Measurements from ENCODE around the gene AK5.

DNA sequence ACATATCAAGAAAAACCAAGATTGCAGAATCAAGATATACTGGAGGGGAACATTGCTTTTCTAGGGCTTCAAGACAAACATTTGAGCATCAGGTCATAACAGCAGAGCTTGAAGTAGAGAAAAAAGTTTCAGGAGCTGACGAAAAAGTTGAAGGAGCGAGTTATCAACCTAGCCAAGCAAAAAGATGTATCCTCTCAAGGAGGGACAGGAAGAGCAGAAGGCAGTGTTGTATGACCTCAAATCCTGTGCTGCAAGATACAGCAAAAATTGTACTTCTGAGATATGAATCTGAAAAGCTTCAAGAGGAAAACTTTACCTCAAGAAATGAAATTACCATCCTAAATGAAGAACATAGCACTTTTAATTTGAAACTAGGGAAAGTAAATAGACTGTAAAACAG lies 153.1 kb downstream of the AK5 start:
- TF ChIP-seq, protein P1, sequence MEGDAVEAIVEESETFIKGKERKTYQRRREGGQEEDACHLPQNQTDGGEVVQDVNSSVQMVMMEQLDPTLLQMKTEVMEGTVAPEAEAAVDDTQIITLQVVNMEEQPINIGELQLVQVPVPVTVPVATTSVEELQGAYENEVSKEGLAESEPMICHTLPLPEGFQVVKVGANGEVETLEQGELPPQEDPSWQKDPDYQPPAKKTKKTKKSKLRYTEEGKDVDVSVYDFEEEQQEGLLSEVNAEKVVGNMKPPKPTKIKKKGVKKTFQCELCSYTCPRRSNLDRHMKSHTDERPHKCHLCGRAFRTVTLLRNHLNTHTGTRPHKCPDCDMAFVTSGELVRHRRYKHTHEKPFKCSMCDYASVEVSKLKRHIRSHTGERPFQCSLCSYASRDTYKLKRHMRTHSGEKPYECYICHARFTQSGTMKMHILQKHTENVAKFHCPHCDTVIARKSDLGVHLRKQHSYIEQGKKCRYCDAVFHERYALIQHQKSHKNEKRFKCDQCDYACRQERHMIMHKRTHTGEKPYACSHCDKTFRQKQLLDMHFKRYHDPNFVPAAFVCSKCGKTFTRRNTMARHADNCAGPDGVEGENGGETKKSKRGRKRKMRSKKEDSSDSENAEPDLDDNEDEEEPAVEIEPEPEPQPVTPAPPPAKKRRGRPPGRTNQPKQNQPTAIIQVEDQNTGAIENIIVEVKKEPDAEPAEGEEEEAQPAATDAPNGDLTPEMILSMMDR (IDR thresholded peaks at IDR 0.05) = no peak
- TF ChIP-seq EP300 (IDR thresholded peaks at IDR 0.05; ENCODE audit: low read depth) (no peak), POLR2AphosphoS5 (IDR thresholded peaks at IDR 0.05) (no peak)

Data from transverse colon (tissue), 4 donors.